K562 (cell line): ENCODE data around the gene FAM20B. TPM values are rescaled to one million over a fixed set of nuclear protein-coding genes. Genes with fewer than 3 reads are reported as not detected.
A peak's percentile ranks its signal among the peaks of the same experiment; 100 is the strongest.

Experiments used
- ARNT ChIP-seq, 2 experiments: fragments of 450-650 bp; IDR thresholded peaks; 2 replicates each; pipeline ENCODE4 v1.6.1; 2016; ENCODE audit warnings: mild to moderate bottlenecking in 1 of 2
- CBX8 ChIP-seq: fragments of 200-600 bp; sonication (generic); IDR thresholded peaks from 2 replicates; pipeline ENCODE4 v1.6.1; 2012; ENCODE audit warnings: borderline replicate concordance, mixed run types, low read depth, mild to moderate bottlenecking, moderate library complexity, mixed read lengths, low read length, control low read depth, inconsistent platforms; ENCODE audit not compliant: poor library complexity, severe bottlenecking; ENCODE audit errors: extremely low read depth
- HNRNPLL ChIP-seq: fragments of 200-400 bp; formaldehyde crosslinking; IDR thresholded peaks from 2 replicates; pipeline ENCODE4 v1.6.1; 2017; ENCODE audit warnings: low read length, low read depth, mild to moderate bottlenecking; ENCODE audit not compliant: poor library complexity, severe bottlenecking
- JUN ChIP-seq, 2 experiments: sonication (generic) in 1 of 2; formaldehyde crosslinking in 1 of 2; IDR thresholded peaks; 2 replicates each; pipeline versions ENCODE4 v1.6.1 to v1.8.0; 2012 to 2022; ENCODE audit warnings: borderline replicate concordance in 2 of 2, mild to moderate bottlenecking in 2 of 2, improper control_type of control experiment in 1 of 2, low read depth in 1 of 2, low read length in 1 of 2, missing genetic modification reagents in 1 of 2
- NFYB ChIP-seq: IDR thresholded peaks from 2 replicates; pipeline ENCODE4 v1.6.1; 2011; ENCODE audit warnings: mild to moderate bottlenecking, moderate library complexity; ENCODE audit not compliant: insufficient read length; ENCODE audit errors: extremely low read depth
- NKRF ChIP-seq: fragments of 450-650 bp; IDR thresholded peaks from 2 replicates; pipeline ENCODE4 v1.6.1; 2016; ENCODE audit warnings: borderline replicate concordance
- REST ChIP-seq, 2 experiments: fragments of 450-650 bp; formaldehyde crosslinking in 1 of 2; IDR thresholded peaks; 2 replicates each; pipeline versions ENCODE4 v1.4.0 to v1.6.1; 2014 to 2020; ENCODE audit warnings: mild to moderate bottlenecking in 2 of 2, borderline replicate concordance in 1 of 2, low read depth in 1 of 2
- THAP12 ChIP-seq: fragments of 250-450 bp; sonication (Bioruptor Pico); IDR thresholded peaks from 2 replicates; pipeline ENCODE4 v1.9.0; 2021; ENCODE audit warnings: mild to moderate bottlenecking, inconsistent platforms
- ZNF445 ChIP-seq: fragments of 250-450 bp; sonication (Bioruptor Pico); IDR thresholded peaks from 2 replicates; pipeline ENCODE4 v1.4.0; 2020; ENCODE audit warnings: low read depth, mild to moderate bottlenecking, moderate library complexity
- polyA plus RNA-seq, 8 experiments: library from polyadenylated mRNA; depleted of rRNA in 4 of 8; stranded (reverse) in 5 of 8; unstranded in 3 of 8; fragments of >200 nt; fragmentation: Nextera tagmentation in 2 of 8; fragmentation: Illumina TruSeq in 1 of 8; extraction: Ambion mirVana in 2 of 8; extraction: Trizol in 1 of 8; gene quantifications; 2 replicates each; pipeline versions ENCODE4 v1.2.1 to v1.2.3, GENCODE V29; 2011 to 2014; ENCODE audit warnings: inconsistent platforms in 1 of 8, missing spikeins in 1 of 8
- total RNA-seq, 7 experiments: library from RNA; depleted of rRNA in 6 of 7; stranded (reverse); fragments of >200 nt in 6 of 7; fragmentation: Illumina TruSeq in 2 of 7; extraction: Trizol in 2 of 7; gene quantifications; 2 replicates each; pipeline versions ENCODE4 v1.2.1 to v1.2.3, GENCODE V29; 2011 to 2021; ENCODE audit warnings: low replicate concordance in 1 of 7

The FAM20B gene
- total and polyA plus RNA-seq, 9 of the 15 experiments (the other 6 are each of a cell fraction or from before 2014, with no cell fraction given): 7.2 to 67.5 (median 42.9) TPM

GRCh38 chr1:179025975-179026812 is 500 bp downstream of the FAM20B start (continued):
- TF ChIP-seq THAP12 (CRISPR knock-in tag) (peak; percentile 82), CBX8 (no peak), JUN (IDR thresholded peaks at IDR 0.05; ENCODE audit: borderline replicate concordance, low read depth, low read length) (0 out of 2 replicates have a peak, but pooled peaks have one; percentile 32), JUN (CRISPR knock-in tag; IDR thresholded peaks at IDR 0.05; ENCODE audit: borderline replicate concordance) (no peak), REST (IDR thresholded peaks at IDR 0.05; ENCODE audit: borderline replicate concordance) (peak; percentile 8; the same call in 1 of the 2 replicates), REST (CRISPR knock-in tag; IDR thresholded peaks at IDR 0.05; ENCODE audit: low read depth) (no peak; the same call in 1 of the 2 replicates), NKRF (no peak), ZNF445 (CRISPR knock-in tag) (no peak), HNRNPLL (no peak), NFYB (no peak), ARNT (IDR thresholded peaks at IDR 0.05) (no peak)
